Germinal center (tissue), 1 donor: Measurements from ENCODE around the gene TBCCD1.

ENCODE experiments used
- DNase-seq: peaks from one replicate; pipeline ENCODE4 v3.0.0; 2012; ENCODE audit warnings: mixed read lengths, low spot score

The TBCCD1 gene

GRCh38 chr3:186567072-186567921 lies at the start of gene TBCCD1:
TBCCD1 (minus strand) TSS chr3:186567339; CDS start chr3:186564329, 3,010 bp downstream.
- DNase-seq = peak; percentile 89

GRCh38 chr3:186616299-186616617 lies 49.1 kb upstream of the TBCCD1 start:
- DNase-seq = no peak

- DNase-seq = peak; percentile 84
Measured at GRCh38 chr3:186614597-186615483, 47.7 kb upstream of the TBCCD1 start.

GRCh38 chr3:186614266-186614596 lies 47.1 kb upstream of the TBCCD1 start:
- no peak for DNase-seq

GRCh38 chr3:186613637-186614265 lies 46.6 kb upstream of the TBCCD1 start:
- no peak for DNase-seq

GRCh38 chr3:186612721-186613636 lies 45.8 kb upstream of the TBCCD1 start, which contains the start of gene AHSG:
AHSG (plus strand) TSS chr3:186613060; CDS start chr3:186613142, 82 bp downstream.
- no peak for DNase-seq

- DNase-seq = no peak
Measured at GRCh38 chr3:186612065-186612464, 44.9 kb upstream of the TBCCD1 start.

GRCh38 chr3:186609247-186609868 lies 42.2 kb upstream of the TBCCD1 start:
- no peak for DNase-seq

- DNase-seq = no peak
Measured at GRCh38 chr3:186608624-186609215, 41.6 kb upstream of the TBCCD1 start.

- no peak for DNase-seq
Measured at GRCh38 chr3:186605561-186606545, 38.7 kb upstream of the TBCCD1 start.

- no peak for DNase-seq
Measured at GRCh38 chr3:186605078-186605477, 37.9 kb upstream of the TBCCD1 start.

GRCh38 chr3:186603159-186603558 lies 36.0 kb upstream of the TBCCD1 start:
- DNase-seq = no peak

GRCh38 chr3:186600896-186601295 lies 33.8 kb upstream of the TBCCD1 start:
- no peak for DNase-seq

GRCh38 chr3:186599785-186600166 lies 32.6 kb upstream of the TBCCD1 start:
- no peak for DNase-seq

- no peak for DNase-seq
Measured at GRCh38 chr3:186599142-186599784, 32.1 kb upstream of the TBCCD1 start.

- no peak for DNase-seq
Measured at GRCh38 chr3:186598794-186599141, 31.6 kb upstream of the TBCCD1 start.

- no peak for DNase-seq
Measured at GRCh38 chr3:186598108-186598784, 31.1 kb upstream of the TBCCD1 start.

GRCh38 chr3:186596568-186597287 lies 29.6 kb upstream of the TBCCD1 start:
- no peak for DNase-seq
